Sciatic nerve (tissue), 2 donors: ENCODE data around the gene SLC29A3. TPM values are rescaled to one million over a fixed set of nuclear protein-coding genes. Genes with fewer than 3 reads are reported as not detected.
"Not testable (repeated sequence)": the region's sequence is repeated elsewhere in the genome, so short reads cannot be mapped to it uniquely, and the experiment has no call there.

Experiments
- ATAC-seq: fragments of 200-7000 bp; cut with Tn5 transposase; one replicate; pipeline ENCODE4 v1.9.1; 2020; ENCODE audit warnings: mild to moderate bottlenecking, moderate library complexity
- DNase-seq: peaks from one replicate; pipeline ENCODE4 v3.0.0-alpha.2; 2020; ENCODE audit warnings: low spot score
- intact Hi-C: fragments of 100-400 bp; cut with DNase I; formaldehyde crosslinking; loops from one replicate; pipeline ENCODE4 v1.14.2; 2022
- total RNA-seq: library from RNA; stranded (reverse); fragmentation: NEBNext Ultra II Directional; extraction: Animal tissue kit (Norgen Biotek cat#: 25700); gene quantifications from one replicate; pipeline ENCODE4 v1.2.1, GENCODE V29; 2021
- donor health status: DM: no; HTN: no; CAD: no.
- donor health status: DM: no; HTN: no; CAD: no.

SLC29A3 gene
- total RNA-seq, 1 donor from 2014 or later = 8.7 TPM

DNA sequence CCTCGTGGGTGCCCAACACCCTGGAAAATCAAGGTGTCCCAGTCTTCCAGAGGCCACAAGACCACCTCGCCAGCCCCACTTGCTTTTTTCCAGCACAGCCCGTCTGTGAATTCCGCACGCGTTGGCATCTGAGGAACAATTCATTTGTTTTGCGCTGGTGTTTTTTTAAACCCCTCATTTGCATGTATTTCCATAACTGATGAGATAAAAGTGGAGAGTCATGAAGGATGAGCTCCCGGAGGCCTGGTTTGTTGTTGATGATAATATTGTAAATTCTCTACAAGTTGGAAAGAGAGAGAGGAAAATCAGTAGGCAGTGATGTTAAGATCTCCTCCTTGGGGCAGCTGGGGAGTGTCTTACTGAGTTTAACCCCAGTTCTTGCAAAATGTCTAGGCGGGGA lies 34.6 kb downstream of the SLC29A3 start:
- ATAC-seq = no peak
- intact Hi-C loops = no loop called here
- no peak for DNase-seq

DNA sequence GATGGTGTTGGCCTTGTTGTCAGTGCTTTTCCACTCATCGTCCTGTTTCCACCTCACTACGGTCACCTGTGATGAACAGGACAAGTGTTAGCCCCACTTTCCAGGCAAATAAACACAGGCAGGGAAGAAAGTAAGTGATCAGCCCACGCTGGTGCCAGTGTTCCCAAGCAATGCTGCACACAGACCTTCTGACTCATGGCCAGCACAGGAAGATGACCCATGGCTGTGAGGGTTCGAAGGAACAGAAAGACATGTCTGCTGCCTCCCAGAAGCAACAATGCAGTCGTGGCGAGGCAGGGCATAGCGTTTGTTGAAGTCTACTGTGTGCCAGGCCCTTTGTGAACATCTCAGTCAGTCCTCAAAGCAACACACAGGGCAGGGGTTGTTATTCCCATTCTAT lies 35.7 kb downstream of the SLC29A3 start:
- DNase-seq (no peak), ATAC-seq (no peak)
- intact Hi-C loops = no loop called here

DNA sequence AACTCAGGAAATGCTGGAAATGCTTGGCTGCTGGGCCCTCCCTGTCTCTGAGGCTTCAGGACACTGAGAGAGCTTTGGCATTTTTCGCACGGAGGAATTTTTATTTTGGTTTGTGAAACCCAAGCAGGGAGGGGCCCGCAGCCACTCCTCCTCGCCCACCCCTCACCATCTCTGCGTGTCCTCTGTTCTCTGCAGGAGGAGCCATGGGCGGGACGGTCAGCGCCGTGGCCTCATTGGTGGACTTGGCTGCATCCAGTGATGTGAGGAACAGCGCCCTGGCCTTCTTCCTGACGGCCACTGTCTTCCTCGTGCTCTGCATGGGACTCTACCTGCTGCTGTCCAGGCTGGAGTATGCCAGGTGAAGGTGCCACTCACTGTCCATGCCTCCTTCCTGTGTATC lies 36.8 kb downstream of the SLC29A3 start:
- intact Hi-C loops = no loop called here
- ATAC-seq = no peak
- DNase-seq = no peak

DNA sequence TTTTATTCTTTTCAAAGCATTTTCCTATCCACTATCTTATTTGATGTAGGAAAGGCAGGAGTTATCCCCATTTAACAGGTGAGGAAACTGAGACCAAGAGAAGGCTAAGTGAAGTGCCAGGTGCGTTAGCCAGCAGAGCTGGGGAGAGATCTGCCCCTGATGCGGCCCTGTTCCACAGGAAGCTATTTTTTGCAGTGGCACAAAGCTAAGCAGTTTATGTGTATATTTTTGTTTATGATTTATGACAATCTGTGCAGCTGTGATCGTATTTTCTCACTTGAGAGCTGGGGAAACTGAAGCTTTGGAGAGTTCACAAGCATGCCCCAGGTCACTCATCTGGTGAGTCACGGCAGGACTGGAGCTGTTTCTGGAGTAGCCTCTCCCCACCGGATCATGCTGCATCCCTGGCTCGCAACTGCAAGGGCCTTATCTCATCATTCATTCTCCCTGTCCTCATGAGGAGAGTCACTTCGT lies 38.8 kb downstream of the SLC29A3 start:
- intact Hi-C loops = no loop called here
- DNase-seq (no peak), ATAC-seq (peak; percentile 48)

DNA sequence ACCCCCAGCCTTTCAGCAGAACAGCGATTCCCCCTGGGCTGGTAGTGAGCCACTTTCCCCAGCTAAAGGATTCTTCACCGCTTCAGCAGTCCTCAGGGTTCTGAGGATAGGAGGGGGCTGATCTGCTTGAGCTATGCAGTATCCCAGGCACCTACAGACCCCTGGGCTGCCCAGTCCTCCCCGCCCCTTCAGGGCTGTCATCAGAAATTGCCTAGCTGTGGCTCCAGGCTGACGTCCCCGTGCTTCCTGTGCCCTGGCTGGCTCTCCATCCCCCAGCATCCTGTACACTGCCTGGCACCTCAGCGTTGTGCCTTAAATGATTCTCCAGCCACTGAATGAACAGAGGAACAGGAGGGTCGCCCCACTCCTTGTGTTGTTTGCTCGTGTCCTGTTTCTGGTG lies 39.2 kb downstream of the SLC29A3 start:
- DNase-seq (no peak), ATAC-seq (peak; percentile 29)
- intact Hi-C loops = no loop called here

DNA sequence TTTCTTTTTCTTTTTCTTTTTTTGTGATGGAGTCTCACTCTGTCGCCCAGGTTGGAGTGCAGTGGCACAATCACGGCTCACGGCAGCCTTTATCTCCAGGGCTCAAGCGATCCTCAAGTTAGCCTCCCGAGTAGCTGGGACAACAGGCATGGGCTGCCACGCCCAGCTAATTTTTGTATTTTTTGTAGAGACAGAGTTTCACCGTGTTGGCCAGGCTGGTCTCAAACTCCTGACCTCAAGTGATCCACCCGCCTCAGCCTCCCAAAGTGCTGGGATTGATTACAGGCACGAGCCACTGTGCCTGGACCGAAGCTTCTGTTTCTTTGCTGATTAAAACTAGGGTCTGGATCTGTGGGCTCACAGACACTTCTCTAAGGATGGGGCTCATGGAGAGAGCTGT lies 39.8 kb downstream of the SLC29A3 start:
- intact Hi-C loops, DNase-seq, ATAC-seq: not testable (repeated sequence)

DNA sequence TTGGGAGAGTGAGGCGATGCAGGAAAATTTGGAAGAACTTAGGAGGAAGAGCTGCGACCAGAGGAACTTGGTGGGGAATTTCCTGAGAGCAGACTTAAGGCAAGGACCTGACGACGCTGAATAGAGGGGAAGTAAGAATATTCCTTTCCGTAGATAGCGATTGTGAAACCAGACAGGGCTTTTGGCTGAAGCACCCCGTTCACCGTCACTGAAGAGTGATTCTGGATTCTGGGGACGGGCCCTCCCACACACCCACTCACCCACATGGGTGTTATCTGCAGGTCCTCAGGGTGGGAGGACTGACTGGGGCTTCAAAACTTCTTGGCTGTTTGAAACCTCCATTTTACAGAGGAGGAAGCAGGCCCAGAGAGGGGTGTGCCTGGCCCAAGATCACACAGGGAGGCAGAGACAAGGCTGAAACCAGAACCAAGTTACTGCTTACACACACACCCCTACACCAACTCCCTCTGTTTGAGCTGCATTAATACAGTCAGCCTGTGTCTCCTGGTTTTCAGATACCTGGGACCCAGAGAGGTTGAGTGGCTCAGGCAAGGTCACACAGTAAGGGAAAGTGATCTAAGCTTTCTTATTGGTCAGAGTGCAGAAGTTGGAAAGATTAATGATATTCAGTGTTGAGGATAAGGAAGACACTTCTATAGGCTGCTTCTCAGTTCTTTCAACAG lies 40.4 kb downstream of the SLC29A3 start:
- DNase-seq (no peak), ATAC-seq (peak; percentile 69)
- intact Hi-C loops = no loop called here

DNA sequence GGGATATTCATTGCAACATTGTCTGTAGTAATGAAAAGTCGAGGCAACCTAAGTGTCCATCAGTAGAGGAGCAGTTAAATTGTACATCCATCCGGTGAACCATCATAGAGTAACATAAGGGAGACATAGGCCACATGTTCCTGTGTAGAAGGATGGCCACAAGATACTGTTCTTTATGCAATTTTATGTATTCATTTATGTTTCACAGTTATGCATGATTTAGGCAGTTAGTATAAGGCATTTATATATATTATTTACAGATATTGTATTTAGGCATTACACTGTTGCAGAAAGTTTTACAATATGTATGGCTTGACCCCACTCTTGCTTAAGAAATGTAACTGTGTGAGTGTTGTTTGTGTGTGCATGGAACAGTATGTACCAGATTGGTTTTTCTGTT lies 41.7 kb downstream of the SLC29A3 start:
- DNase-seq (no peak), ATAC-seq (no peak)
- intact Hi-C loops = no loop called here

DNA sequence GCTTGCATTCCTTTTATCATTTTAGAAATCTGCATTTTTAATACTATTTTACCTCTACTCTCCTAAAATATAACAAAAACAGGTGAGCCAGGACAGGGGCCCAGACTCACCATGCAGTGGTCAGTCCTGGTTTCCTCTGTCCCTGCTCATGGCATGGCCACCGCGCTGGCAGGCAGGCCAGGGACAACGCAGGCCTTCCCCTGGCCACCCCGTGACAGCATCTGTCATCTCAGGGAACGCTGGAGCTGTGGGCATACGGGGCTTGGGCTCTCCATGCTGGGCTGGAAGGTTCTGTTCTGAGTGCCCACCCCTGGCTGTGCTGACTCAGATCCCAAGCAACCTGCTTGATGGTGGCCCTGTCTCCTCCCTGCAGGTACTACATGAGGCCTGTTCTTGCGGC lies 42.5 kb downstream of the SLC29A3 start:
- intact Hi-C loops = no loop called here
- ATAC-seq = no peak
- DNase-seq = no peak

DNA sequence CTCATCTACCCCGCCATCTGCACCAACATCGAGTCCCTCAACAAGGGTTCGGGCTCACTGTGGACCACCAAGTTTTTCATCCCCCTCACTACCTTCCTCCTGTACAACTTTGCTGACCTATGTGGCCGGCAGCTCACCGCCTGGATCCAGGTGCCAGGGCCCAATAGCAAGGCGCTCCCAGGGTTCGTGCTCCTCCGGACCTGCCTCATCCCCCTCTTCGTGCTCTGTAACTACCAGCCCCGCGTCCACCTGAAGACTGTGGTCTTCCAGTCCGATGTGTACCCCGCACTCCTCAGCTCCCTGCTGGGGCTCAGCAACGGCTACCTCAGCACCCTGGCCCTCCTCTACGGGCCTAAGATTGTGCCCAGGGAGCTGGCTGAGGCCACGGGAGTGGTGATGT lies 43.1 kb downstream of the SLC29A3 start:
- ATAC-seq = no peak
- DNase-seq = no peak
- intact Hi-C loops = no loop called here

DNA sequence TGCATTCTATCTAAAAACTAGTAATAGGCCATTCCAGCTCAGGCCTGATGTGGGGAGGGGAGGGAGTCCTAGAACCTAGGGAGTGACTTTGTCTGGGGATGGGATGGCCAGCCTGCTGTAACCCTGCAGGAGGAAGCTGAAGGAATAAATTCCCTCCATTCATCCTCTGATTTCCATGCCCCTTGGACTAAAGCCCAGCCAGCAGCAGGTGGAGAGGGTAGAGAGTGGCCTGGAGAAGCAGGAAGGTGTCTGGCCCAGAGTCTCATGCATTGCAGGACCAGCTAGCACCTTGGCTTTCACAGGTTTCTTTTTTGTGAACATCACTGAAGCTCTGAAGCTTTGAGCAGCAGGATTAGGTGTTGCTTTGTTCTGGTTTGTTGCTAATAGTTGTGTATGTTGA lies 44.9 kb downstream of the SLC29A3 start:
- ATAC-seq (no peak), DNase-seq (no peak)
- intact Hi-C loops = no loop called here

DNA sequence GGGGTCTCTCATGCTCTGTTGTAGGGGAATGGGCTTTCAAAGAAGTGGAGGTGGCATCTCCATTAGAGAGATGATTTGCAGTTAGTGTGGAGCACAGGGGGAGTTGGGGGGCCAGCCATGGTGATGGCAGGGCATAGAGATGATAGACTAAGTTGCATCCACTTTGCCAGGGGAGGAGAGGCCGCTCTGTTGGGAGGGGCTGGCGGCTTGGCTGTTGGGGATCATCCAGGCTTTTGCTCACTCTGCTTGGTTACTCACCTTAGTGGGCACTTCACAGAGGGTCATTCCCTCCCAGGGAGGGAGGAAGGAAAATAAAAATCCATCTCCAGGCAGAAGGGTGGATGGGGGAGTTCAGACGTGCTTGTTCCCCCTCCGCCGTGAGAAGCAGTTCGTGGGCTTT lies 46.3 kb downstream of the SLC29A3 start:
- ATAC-seq (no peak), DNase-seq (no peak)
- intact Hi-C loops = no loop called here

DNA sequence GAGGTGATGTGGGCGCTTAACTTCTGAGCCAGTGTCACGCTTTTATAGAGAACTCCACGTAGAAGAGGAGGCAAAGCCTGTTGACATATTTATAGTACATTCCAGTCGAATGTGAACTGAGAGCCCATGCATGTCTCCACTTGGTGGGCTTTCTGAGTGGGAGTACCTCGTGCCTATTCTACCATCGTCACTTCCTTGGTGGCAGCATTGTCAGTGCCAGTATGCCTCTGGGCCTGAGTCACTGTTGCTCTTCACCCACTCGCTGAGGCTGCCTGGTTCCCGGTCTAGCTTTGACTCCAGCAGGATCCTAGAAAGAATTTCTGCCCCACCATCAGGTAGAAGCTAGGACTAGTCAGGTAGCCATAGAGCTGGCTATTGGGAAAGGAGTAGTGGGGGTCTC lies 47.6 kb downstream of the SLC29A3 start:
- no peak for ATAC-seq
- no peak for DNase-seq
- intact Hi-C loops = no loop called here

DNA sequence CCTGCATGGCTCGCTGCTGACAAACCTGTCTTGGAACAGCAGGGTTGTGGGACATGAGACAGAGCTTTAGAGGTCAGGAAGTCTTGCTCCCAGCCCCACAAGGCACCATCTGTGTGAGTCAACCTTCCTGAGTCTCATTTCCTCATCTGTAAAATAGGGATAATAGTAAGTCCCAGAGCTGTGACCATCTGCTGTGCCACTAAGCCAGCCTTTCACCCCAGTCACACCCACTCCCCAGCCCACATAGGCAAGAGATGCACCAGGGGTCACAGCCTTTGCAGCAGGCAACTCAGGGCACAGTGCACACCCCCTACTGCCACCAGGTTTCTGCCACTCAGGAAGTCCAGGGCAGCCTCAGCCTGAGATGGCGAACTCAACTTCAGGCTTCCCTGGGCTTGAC lies 48.2 kb downstream of the SLC29A3 start:
- ATAC-seq (no peak), DNase-seq (no peak)
- intact Hi-C loops = no loop called here

DNA sequence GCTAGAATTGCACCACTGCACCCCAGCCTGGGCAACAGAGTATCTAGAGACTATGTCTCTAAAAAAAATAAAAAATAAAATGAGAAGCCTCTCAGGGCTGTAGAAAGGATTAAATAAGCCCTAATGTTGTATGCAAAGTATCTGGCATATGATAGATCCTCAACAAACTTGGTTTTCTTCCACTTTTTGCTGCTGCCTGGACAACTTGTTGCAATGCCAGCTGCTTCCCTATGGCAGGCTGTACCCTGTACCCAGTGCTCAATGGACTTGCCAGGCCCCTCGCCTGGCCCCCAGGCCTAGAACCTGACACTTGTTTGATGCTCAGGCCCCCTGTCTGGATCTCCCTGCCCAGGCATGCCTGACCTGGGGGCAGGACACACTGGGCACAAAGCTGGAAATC lies 49.1 kb downstream of the SLC29A3 start:
- intact Hi-C loops = no loop called here
- DNase-seq = no peak

DNA sequence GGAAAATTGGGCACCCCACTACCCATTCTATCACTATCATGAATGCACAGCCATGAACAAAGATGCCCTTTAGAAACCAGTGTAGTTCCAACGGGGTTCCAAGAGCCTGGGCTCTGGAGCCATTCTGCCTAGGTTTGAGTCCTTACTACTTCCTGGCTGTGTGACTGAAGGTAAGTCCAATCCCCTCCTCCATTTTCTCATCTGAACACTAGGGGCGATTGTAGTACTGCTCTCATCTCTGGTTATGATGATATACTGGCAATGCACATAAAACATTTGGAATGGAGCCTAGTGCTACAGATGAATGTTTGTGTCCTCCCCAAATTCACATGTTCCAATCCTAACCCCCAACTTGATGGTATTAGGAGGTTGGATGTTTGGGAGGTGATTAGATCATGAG lies 49.6 kb downstream of the SLC29A3 start:
- intact Hi-C loops = no loop called here
- no peak for DNase-seq
- no peak for ATAC-seq

More for the DNA sequence above, 49.1 kb downstream of the SLC29A3 start:
- no peak for ATAC-seq

DNA sequence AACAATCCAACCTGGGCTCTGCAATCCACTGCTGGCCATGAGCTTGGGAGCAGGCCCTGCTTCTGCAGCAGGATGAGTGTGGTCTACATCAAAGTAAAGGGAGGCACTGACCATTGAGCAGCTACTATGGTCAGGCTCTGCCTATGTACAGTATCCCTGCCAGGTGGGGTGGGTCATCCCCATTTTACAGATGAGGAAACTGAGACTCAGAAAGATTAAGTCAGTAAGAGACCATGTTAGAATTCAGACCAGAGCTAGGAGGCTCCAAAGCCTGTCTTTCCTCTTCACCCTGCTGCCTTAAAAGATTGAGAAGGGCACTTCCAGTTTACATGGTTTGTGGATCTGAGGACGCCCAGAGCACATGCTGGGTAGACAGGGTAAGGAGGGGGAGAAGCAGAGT lies 50.5 kb downstream of the SLC29A3 start:
- intact Hi-C loops = no loop called here
- ATAC-seq (no peak), DNase-seq (no peak)

DNA sequence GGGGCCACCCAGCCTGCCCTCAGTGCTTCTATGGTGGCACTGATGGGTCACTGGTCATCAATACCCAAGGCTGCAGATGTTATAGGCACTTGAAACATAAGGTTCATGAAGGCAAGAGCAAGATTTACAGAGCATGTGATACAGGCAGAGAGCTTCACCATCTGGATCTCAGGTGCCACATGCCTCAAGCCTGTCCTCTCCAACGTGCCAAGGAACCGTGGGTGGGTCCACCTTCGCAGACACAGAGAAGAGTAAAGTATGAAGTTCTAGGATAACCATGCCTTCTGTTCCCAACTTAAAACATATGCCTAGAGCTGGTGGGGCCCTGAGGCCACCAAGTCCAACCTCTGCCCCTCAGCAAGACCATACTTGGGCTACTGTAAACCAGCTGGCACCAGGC lies 51.0 kb downstream of the SLC29A3 start:
- intact Hi-C loops = no loop called here

DNA sequence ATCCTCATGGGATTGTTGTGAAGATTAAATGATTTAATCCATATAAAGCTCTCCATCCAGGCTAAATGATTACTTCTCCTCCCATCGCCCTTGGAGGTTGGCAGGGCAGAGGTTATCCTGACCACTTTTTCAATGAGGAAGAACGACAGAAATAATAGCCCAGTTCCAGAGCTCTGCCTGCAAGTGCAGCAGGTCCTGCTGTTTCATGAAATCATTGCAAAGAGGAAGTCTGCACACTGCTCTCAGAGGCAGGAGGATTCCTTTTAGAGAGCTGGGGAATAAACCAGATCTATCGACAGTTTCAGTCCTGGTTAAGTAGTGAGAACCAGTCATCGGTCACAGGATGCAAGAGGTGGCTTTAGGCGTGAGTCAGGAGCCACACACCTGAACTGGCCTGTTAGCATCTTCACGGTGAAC lies 52.7 kb downstream of the SLC29A3 start:
- ATAC-seq = peak; percentile 30
- intact Hi-C loops = no loop called here
- no peak for DNase-seq

More for the DNA sequence above, 51.0 kb downstream of the SLC29A3 start:
- DNase-seq (no peak), ATAC-seq (no peak)

DNA sequence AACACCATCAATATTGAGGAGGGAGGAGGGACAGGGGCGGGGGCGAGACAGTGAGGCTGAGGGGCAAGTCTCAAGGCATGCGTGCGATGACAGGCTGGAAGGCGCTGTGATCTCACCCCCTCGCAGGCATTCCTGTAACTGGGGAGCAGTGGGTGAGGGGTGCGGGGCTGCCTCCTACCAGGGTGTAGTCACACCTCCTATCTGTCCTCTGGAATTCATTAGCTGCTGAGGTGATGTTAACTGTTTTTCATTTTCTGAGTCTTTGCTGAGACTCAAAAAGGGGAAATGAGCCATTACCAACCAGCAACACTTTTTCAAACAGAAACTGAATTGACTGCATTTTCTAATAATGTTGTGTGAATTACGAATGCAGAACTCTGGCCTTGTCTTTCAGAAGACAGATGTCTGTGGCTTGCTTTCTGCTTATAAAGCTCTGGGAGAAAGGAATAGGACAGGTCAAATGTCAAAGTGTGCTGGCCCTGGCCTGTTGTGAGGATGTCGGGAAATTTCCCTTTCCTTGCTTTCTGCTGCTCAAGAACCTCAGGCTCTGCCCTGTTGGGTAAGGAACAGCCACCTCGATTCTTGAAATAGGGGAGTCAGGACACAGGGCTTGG lies 53.9 kb downstream of the SLC29A3 start:
- ATAC-seq (no peak), DNase-seq (no peak)
- intact Hi-C loops = no loop called here
